K562 (cell line): ENCODE measurements around the gene CCDC116. TPM values are rescaled to one million over a fixed set of nuclear protein-coding genes. Genes with fewer than 3 reads are reported as not detected.
"Not testable (repeated sequence)": the region's sequence is repeated elsewhere in the genome, so short reads cannot be mapped to it uniquely, and the experiment has no call there.

ENCODE experiments used
- ATAC-seq: fragments of 200-7000 bp; cut with Tn5 transposase; 3 replicates; pipeline ENCODE4 v1.9.1; 2020; ENCODE audit warnings: moderate library complexity
- BruUV-seq: library from RNA; stranded (reverse); fragments of 400-500 nt; replicated peaks from 2 replicates; lab custom pipeline; 2021; lab: Mats Ljungman, UMichigan
- CTCF ChIA-PET: fragments of 300-600 bp; formaldehyde crosslinking; extraction: SDS; loops from one replicate; lab custom pipeline; 2021; ENCODE audit warnings: low intra/inter-chr PET ratio; lab: Yijun Ruan, JAX
- POLR2A ChIA-PET: fragments of 300-600, 350-650 bp; sonication (Branson Sonifier 250); formaldehyde crosslinking; extraction: SDS; loops from one replicate; lab custom pipeline; 2021; ENCODE audit warnings: antibody characterized with exemption, inconsistent platforms; lab: Yijun Ruan, JAX
- DNase-seq, 4 experiments: peaks; one replicate each; pipeline versions ENCODE4 v3.0.0 to v3.0.0-alpha.2; 2011 to 2018; ENCODE audit warnings: low spot score in 3 of 4, mixed read lengths in 3 of 4; ENCODE audit errors: extremely low read depth in 1 of 4
- FAIRE-seq: peaks from 2 replicates; lab custom pipeline; 2011; peaks lifted over from hg19 to GRCh38; lab: Jason Lieb, UNC
- H2AFZ ChIP-seq: 2 replicates; pipeline ENCODE4 v1.6.0; 2011; ENCODE audit warnings: low read depth, low read length, control low read depth, inconsistent platforms
- H3K27ac ChIP-seq: fragments of 200-600 bp; 3 replicates; pipeline ENCODE4 v1.8.0; 2011; ENCODE audit warnings: low read depth, mild to moderate bottlenecking, control low read depth, inconsistent platforms, low read length, moderate library complexity, mixed read lengths; ENCODE audit errors: extremely low read depth
- H3K27me3 ChIP-seq, 2 experiments: fragments of 300-600 bp in 1 of 2; 2 replicates in 1 of 2; 3 replicates in 1 of 2; pipeline versions ENCODE4 v1.6.0 to v1.8.0; 2011; ENCODE audit warnings: inconsistent platforms in 2 of 2, low read length in 2 of 2, mild to moderate bottlenecking in 1 of 2, mixed read lengths in 1 of 2, moderate library complexity in 1 of 2; ENCODE audit not compliant: control insufficient read depth in 2 of 2, insufficient read depth in 2 of 2
- H3K36me3 ChIP-seq: fragments of 300-600 bp; 3 replicates; pipeline ENCODE4 v1.8.0; 2011; ENCODE audit warnings: mild to moderate bottlenecking, low read length, inconsistent platforms; ENCODE audit not compliant: control insufficient read depth, insufficient read depth
- H3K4me1 ChIP-seq, 2 experiments: fragments of 200-600 bp in 1 of 2; replicated peaks in 1 of 2; 2 replicates in 1 of 2; 3 replicates in 1 of 2; pipeline versions ENCODE4 v1.5.1 to v1.8.0; 2011; ENCODE audit warnings: inconsistent platforms in 2 of 2, low read length in 2 of 2, mild to moderate bottlenecking in 1 of 2, mixed read lengths in 1 of 2, moderate library complexity in 1 of 2; ENCODE audit not compliant: control insufficient read depth in 2 of 2, insufficient read depth in 2 of 2
- H3K4me2 ChIP-seq: 2 replicates; pipeline ENCODE4 v1.6.1; 2011; ENCODE audit warnings: low read length, control low read depth, inconsistent platforms, mixed read lengths; ENCODE audit not compliant: insufficient read depth
- H3K4me3 ChIP-seq: fragments of 200-600 bp; sonication (generic), shearing (Covaris generic); 2 replicates; pipeline ENCODE4 v1.5.1; 2016; ENCODE audit warnings: control low read depth, inconsistent platforms
- H3K79me2 ChIP-seq: fragments of 200-600 bp; 3 replicates; pipeline ENCODE4 v1.8.0; 2011; ENCODE audit warnings: low read length, inconsistent platforms; ENCODE audit not compliant: control insufficient read depth, insufficient read depth
- H3K9ac ChIP-seq, 2 experiments: 2 replicates each; pipeline versions ENCODE4 v1.6.0 to v1.6.1; 2011; ENCODE audit warnings: low read depth in 2 of 2, low read length in 2 of 2, control low read depth in 1 of 2, inconsistent platforms in 1 of 2, mild to moderate bottlenecking in 1 of 2, mixed read lengths in 1 of 2; ENCODE audit not compliant: insufficient read depth in 1 of 2
- H3K9me1 ChIP-seq: one replicate; pipeline ENCODE4 v1.6.0; 2011; ENCODE audit warnings: inconsistent platforms, mild to moderate bottlenecking, low read length, moderate library complexity; ENCODE audit not compliant: control insufficient read depth, insufficient read depth
- H3K9me3 ChIP-seq: replicated peaks from 2 replicates; pipeline ENCODE4 v1.5.1; 2011; ENCODE audit warnings: low read depth, low read length, inconsistent platforms; ENCODE audit not compliant: control insufficient read depth, insufficient read depth
- H4K20me1 ChIP-seq: replicated peaks from 2 replicates; pipeline ENCODE4 v1.6.1; 2011; ENCODE audit warnings: low read length, inconsistent platforms, mixed read lengths; ENCODE audit not compliant: control insufficient read depth, insufficient read depth
- ERF ChIP-seq: fragments of 450-650 bp; formaldehyde crosslinking; IDR thresholded peaks from 2 replicates; pipeline ENCODE4 v1.4.0; 2020; ENCODE audit warnings: mild to moderate bottlenecking, mixed read lengths
- MTF1 ChIP-seq: fragments of 250-450 bp; sonication (Bioruptor Pico); IDR thresholded peaks from 2 replicates; pipeline ENCODE4 v1.9.0; 2021; ENCODE audit warnings: moderate library complexity, mild to moderate bottlenecking, inconsistent platforms, borderline replicate concordance
- NFIX ChIP-seq: fragments of 250-450 bp; sonication (Bioruptor Pico); IDR thresholded peaks from 2 replicates; pipeline ENCODE4 v1.4.0; 2020; ENCODE audit warnings: low read depth, mild to moderate bottlenecking, moderate library complexity
- NR2F6 ChIP-seq: fragments of 450-650 bp; formaldehyde crosslinking; IDR thresholded peaks from 2 replicates; pipeline ENCODE4 v1.4.0; 2020; ENCODE audit warnings: mild to moderate bottlenecking
- OTX1 ChIP-seq: fragments of 450-650 bp; formaldehyde crosslinking; IDR thresholded peaks from 2 replicates; pipeline ENCODE4 v1.4.0; 2022; ENCODE audit warnings: mild to moderate bottlenecking
- TAF7 ChIP-seq: fragments of 450-650 bp; IDR thresholded peaks from 2 replicates; pipeline ENCODE4 v1.6.1; 2016; ENCODE audit warnings: missing genetic modification characterization, missing compliant biosample characterization
- ZNF586 ChIP-seq: fragments of 450-650 bp; formaldehyde crosslinking; conservative IDR thresholded peaks from 2 replicates; pipeline ENCODE4 v1.4.0; 2020; ENCODE audit warnings: mild to moderate bottlenecking, moderate library complexity
- ZNF707 ChIP-seq: fragments of 250-450 bp; sonication (Bioruptor Pico); conservative IDR thresholded peaks from 2 replicates; pipeline ENCODE4 v1.8.0; 2022; ENCODE audit warnings: inconsistent platforms, mild to moderate bottlenecking, moderate library complexity
- ZSCAN32 ChIP-seq: fragments of 450-650 bp; formaldehyde crosslinking; IDR thresholded peaks from 2 replicates; pipeline ENCODE4 v1.4.0; 2020; ENCODE audit warnings: mild to moderate bottlenecking, moderate library complexity
- WGBS: fragments of 100-300 bp; shearing (Covaris generic); methylation state at CpG from one replicate; pipeline ENCODE4 v1.1.6; 2016; ENCODE audit warnings: low coverage, mixed read lengths; ENCODE audit not compliant: insufficient coverage; ENCODE audit errors: missing lambda C conversion rate; 5-methylcytosine and 5-hydroxymethylcytosine counted together
- in situ Hi-C: fragments of 300-500 bp; cut with MboI; formaldehyde crosslinking; loops from 4 replicates; pipeline ENCODE4 v1.15.0; 2018; ENCODE audit warnings: inconsistent platforms, mixed read lengths
- intact Hi-C: fragments of 100-400 bp; cut with micrococcal nuclease; formaldehyde crosslinking; loops from 2 replicates; pipeline ENCODE4 v1.14.2; 2022
- polyA plus RNA-seq, 8 experiments: library from polyadenylated mRNA; depleted of rRNA in 4 of 8; stranded (reverse) in 5 of 8; unstranded in 3 of 8; fragments of >200 nt; fragmentation: Nextera tagmentation in 2 of 8; fragmentation: Illumina TruSeq in 1 of 8; extraction: Ambion mirVana in 2 of 8; extraction: Trizol in 1 of 8; gene quantifications; 2 replicates each; pipeline versions ENCODE4 v1.2.1 to v1.2.3, GENCODE V29; 2011 to 2014; ENCODE audit warnings: inconsistent platforms in 1 of 8, missing spikeins in 1 of 8
- total RNA-seq, 7 experiments: library from RNA; depleted of rRNA in 6 of 7; stranded (reverse); fragments of >200 nt in 6 of 7; fragmentation: Illumina TruSeq in 2 of 7; extraction: Trizol in 2 of 7; gene quantifications; 2 replicates each; pipeline versions ENCODE4 v1.2.1 to v1.2.3, GENCODE V29; 2011 to 2021; ENCODE audit warnings: low replicate concordance in 1 of 7
- TF ChIP-seq, protein P1 (sequence below), 2 experiments: fragments of 450-650 bp in 1 of 2; sonication (generic) in 1 of 2; formaldehyde crosslinking; conservative IDR thresholded peaks; 2 replicates each; pipeline versions ENCODE4 v1.4.0 to v1.8.1; 2020 to 2022; ENCODE audit warnings: mild to moderate bottlenecking in 1 of 2, missing genetic modification reagents in 1 of 2
- TF ChIP-seq, protein P2 (sequence below): fragments of 450-650 bp; formaldehyde crosslinking; conservative IDR thresholded peaks from 2 replicates; pipeline ENCODE4 v1.4.0; 2022; ENCODE audit warnings: mild to moderate bottlenecking, missing genetic modification characterization
- TF ChIP-seq, protein P3 (sequence below): fragments of 250-450 bp; sonication (Bioruptor Pico); IDR thresholded peaks from 2 replicates; pipeline ENCODE4 v1.5.1; 2021; ENCODE audit warnings: mild to moderate bottlenecking
- TF ChIP-seq, protein P4 (sequence below): fragments of 450-650 bp; formaldehyde crosslinking; IDR thresholded peaks from 2 replicates; pipeline ENCODE4 v1.4.0; 2022; ENCODE audit warnings: missing genetic modification characterization

Gene CCDC116
- total and polyA plus RNA-seq, 9 of the 15 experiments (the other 6 are each of a cell fraction or from before 2014, with no cell fraction given): 1.6 to 11.3 (median 4.7) TPM

DNA sequence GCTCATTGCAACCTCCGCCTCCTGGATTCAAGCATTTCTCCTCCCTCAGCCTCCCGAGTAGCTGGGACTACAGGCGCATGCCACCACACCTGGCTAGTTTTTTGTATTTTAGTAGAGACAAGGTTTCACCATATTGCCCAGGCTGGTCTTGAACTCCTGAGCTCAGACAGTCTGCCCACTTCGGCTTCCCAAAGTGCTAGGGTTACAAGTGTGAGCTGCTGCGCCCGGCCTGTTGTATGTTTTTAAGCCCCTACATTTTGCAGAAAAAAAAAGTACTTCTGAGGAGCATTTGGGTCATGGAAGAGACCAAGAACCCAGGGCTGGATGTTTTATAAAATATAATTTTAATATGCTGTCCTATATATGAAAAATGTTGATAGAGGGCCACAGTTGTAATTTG, 15.2 kb upstream of the CCDC116 start:
- intact Hi-C loops, H3K27me3 ChIP-seq, ATAC-seq, H3K9ac ChIP-seq, DNase-seq, CTCF ChIA-PET, H3K4me2 ChIP-seq, BruUV-seq, in situ Hi-C loops, H2AFZ ChIP-seq, H3K27ac ChIP-seq, H3K9me3 ChIP-seq, H3K4me3 ChIP-seq, FAIRE-seq: not testable (repeated sequence)
- Histone ChIP-seq H3K4me1 (peaks cover 0 to 11% of the 10 kb centered on the region in 2 experiments; a peak in 2 of 5 replicates), H3K36me3 (peaks cover 86% of the 10 kb centered on the region), H4K20me1 (peaks cover 51% of the 10 kb centered on the region), H3K79me2 (peaks cover 78% of the 10 kb centered on the region), H3K9me1 (peaks cover 11% of the 10 kb centered on the region)
- TF ChIP-seq TAF7 (tag) (peak; percentile 29; the same call in 1 of the 2 replicates), ZNF586 (CRISPR knock-in tag) (0 out of 2 replicates have a peak, but pooled peaks have one; percentile 43), OTX1 (CRISPR knock-in tag) (peak; percentile 54; the same call in 1 of the 2 replicates), MTF1 (CRISPR knock-in tag) (peak; percentile 48; the same call in 1 of the 2 replicates), NR2F6 (CRISPR knock-in tag) (0 out of 2 replicates have a peak, but pooled peaks have one; percentile 43), NFIX (CRISPR knock-in tag) (0 out of 2 replicates have a peak, but pooled peaks have one; percentile 17), ERF (CRISPR knock-in tag) (peak; percentile 66; the same call in 1 of the 2 replicates), ZSCAN32 (CRISPR knock-in tag) (0 out of 2 replicates have a peak, but pooled peaks have one; percentile 11), ZNF707 (CRISPR knock-in tag) (0 out of 2 replicates have a peak, but pooled peaks have one; percentile 30)
- TF ChIP-seq, protein P1, sequence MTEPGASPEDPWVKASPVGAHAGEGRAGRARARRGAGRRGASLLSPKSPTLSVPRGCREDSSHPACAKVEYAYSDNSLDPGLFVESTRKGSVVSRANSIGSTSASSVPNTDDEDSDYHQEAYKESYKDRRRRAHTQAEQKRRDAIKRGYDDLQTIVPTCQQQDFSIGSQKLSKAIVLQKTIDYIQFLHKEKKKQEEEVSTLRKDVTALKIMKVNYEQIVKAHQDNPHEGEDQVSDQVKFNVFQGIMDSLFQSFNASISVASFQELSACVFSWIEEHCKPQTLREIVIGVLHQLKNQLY (CRISPR knock-in tag; conservative IDR thresholded peaks at IDR 0.05): 0 out of 4 replicates have a peak, but pooled peaks of 1 of the 2 experiments have one; percentile 74
- TF ChIP-seq, protein P2, sequence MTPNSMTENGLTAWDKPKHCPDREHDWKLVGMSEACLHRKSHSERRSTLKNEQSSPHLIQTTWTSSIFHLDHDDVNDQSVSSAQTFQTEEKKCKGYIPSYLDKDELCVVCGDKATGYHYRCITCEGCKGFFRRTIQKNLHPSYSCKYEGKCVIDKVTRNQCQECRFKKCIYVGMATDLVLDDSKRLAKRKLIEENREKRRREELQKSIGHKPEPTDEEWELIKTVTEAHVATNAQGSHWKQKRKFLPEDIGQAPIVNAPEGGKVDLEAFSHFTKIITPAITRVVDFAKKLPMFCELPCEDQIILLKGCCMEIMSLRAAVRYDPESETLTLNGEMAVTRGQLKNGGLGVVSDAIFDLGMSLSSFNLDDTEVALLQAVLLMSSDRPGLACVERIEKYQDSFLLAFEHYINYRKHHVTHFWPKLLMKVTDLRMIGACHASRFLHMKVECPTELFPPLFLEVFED (CRISPR knock-in tag): peak; percentile 66; the same call in 1 of the 2 replicates
- TF ChIP-seq, protein P3, sequence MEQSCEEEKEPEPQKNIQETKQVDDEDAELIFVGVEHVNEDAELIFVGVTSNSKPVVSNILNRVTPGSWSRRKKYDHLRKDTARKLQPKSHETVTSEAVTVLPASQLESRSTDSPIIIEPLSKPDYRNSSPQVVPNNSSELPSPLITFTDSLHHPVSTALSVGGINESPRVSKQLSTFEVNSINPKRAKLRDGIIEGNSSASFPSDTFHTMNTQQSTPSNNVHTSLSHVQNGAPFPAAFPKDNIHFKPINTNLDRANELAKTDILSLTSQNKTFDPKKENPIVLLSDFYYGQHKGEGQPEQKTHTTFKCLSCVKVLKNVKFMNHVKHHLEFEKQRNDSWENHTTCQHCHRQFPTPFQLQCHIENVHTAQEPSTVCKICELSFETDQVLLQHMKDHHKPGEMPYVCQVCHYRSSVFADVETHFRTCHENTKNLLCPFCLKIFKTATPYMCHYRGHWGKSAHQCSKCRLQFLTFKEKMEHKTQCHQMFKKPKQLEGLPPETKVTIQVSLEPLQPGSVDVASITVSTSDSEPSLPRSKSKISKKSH (CRISPR knock-in tag): 0 out of 2 replicates have a peak, but pooled peaks have one; percentile 7
- TF ChIP-seq, protein P4, sequence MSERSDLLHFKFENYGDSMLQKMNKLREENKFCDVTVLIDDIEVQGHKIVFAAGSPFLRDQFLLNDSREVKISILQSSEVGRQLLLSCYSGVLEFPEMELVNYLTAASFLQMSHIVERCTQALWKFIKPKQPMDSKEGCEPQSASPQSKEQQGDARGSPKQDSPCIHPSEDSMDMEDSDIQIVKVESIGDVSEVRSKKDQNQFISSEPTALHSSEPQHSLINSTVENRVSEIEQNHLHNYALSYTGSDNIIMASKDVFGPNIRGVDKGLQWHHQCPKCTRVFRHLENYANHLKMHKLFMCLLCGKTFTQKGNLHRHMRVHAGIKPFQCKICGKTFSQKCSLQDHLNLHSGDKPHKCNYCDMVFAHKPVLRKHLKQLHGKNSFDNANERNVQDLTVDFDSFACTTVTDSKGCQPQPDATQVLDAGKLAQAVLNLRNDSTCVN (CRISPR knock-in tag): peak; percentile 30; the same call in 1 of the 2 replicates
- POLR2A ChIA-PET: interaction anchor here (0.6 to 76.8 kb wide), 4 partner anchors 2 to 51 kb away, joined by 4 to 4622 read pairs (median 2314); partner anchors contain the start of genes CCDC116, SDF2L1 and YDJC
- 86% methylated on average over 6 of the region's 6 CpGs for WGBS
